Testis (tissue), 3 donors: ENCODE results near the gene DENND1A. TPM values are rescaled to one million over a fixed set of nuclear protein-coding genes. Genes with fewer than 3 reads are reported as not detected.

Experiments
- DNase-seq: peaks from one replicate; pipeline ENCODE4 v3.0.0-alpha.2; 2019
- H3K27ac ChIP-seq, 2 donors: fragments of 200-600 bp; sonication (generic); one replicate each; pipeline ENCODE4 v1.5.1; 2019
- H3K27me3 ChIP-seq: fragments of 200-600 bp; sonication (generic); one replicate; pipeline ENCODE4 v1.5.1; 2019
- H3K36me3 ChIP-seq: fragments of 200-600 bp; sonication (generic); one replicate; pipeline ENCODE4 v1.5.1; 2017; ENCODE audit warnings: low read depth; ENCODE audit errors: missing control alignments
- H3K4me1 ChIP-seq: fragments of 200-600 bp; sonication (generic); one replicate; pipeline ENCODE4 v1.5.1; 2019
- H3K4me3 ChIP-seq, 2 donors: fragments of 200-600 bp; sonication (generic); one replicate each; pipeline ENCODE4 v1.5.1; 2017 to 2019
- H3K9me3 ChIP-seq: fragments of 200-600 bp; sonication (generic); one replicate; pipeline ENCODE4 v1.5.1; 2017
- CTCF ChIP-seq, 3 experiments: fragments of 450-650 bp in 2 of 3; fragments of 200-600 bp in 1 of 3; sonication (generic) in 1 of 3; IDR thresholded peaks; one replicate each; pipeline ENCODE4 v1.5.1; 2016 to 2019; ENCODE audit warnings: antibody characterized with exemption in 3 of 3, mild to moderate bottlenecking in 2 of 3, moderate library complexity in 1 of 3
- POLR2A ChIP-seq: fragments of 450-650 bp; IDR thresholded peaks from one replicate; pipeline ENCODE4 v1.6.1; 2017; ENCODE audit warnings: antibody characterized with exemption, mild to moderate bottlenecking, moderate library complexity
- WGBS, 2 donors: methylation state at CpG; one replicate each; pipeline ENCODE4 v1.1.5; 2018; 5-methylcytosine and 5-hydroxymethylcytosine counted together
- intact Hi-C: fragments of 100-400 bp; cut with DNase I; formaldehyde crosslinking; loops from one replicate; pipeline ENCODE4 v1.15.1; 2023; ENCODE audit warnings: low total_unique reads
- polyA plus RNA-seq: library from polyadenylated mRNA; stranded (reverse); fragments of 350-450 nt; fragmentation: Illumina TruSeq; extraction: RNeasy Lipid Tissue Mini Kit (QIAGEN cat#74804); gene quantifications from one replicate; pipeline ENCODE4 v1.2.3, GENCODE V29; 2014; ENCODE audit warnings: low read depth, low replicate concordance; ENCODE audit not compliant: insufficient read depth
- total RNA-seq, 2 donors: library from RNA; depleted of rRNA; stranded (reverse); fragments of >200 nt; gene quantifications; one replicate each; pipeline ENCODE4 v1.2.3, GENCODE V29; 2016

Gene DENND1A
- total and polyA plus RNA-seq, 3 donors from 2014 or later = 20.3 to 47.4 (median 44.9) TPM

- H3K9me3 ChIP-seq = no peaks in the 10 kb centered on the region
- H3K4me3 ChIP-seq = no peak overlapping the region
- WGBS, 2 donors = 68 to 70% methylated on average over 4 of the region's 4 CpGs
- TF ChIP-seq POLR2A = no peak
- TF ChIP-seq CTCF (IDR thresholded peaks at IDR 0.05) = no peak
- no peaks in the 10 kb centered on the region for H3K36me3 ChIP-seq
- H3K27ac ChIP-seq = no peak overlapping the region
- intact Hi-C loops = no loop called here
- H3K27me3 ChIP-seq = no peaks in the 10 kb centered on the region
- peaks cover 10% of the 10 kb centered on the region for H3K4me1 ChIP-seq
- no peak for DNase-seq
These were observed 592.0 kb downstream of the DENND1A start for GRCh38 chr9:123337971-123338370.

- no peak overlapping the region for H3K4me3 ChIP-seq
- no peaks in the 10 kb centered on the region for H3K36me3 ChIP-seq
- no peak overlapping the region for H3K27ac ChIP-seq
- TF ChIP-seq CTCF (IDR thresholded peaks at IDR 0.05) (no peak), POLR2A (no peak)
- H3K27me3 ChIP-seq = no peaks in the 10 kb centered on the region
- H3K4me1 ChIP-seq = peaks cover 10% of the 10 kb centered on the region
- H3K9me3 ChIP-seq = no peaks in the 10 kb centered on the region
- no peak for DNase-seq
- intact Hi-C loops = no loop called here
These were observed 593.0 kb downstream of the DENND1A start for GRCh38 chr9:123336959-123337358.

- Histone ChIP-seq H3K9me3 (no peaks in the 10 kb centered on the region), H3K4me1 (peaks cover 10% of the 10 kb centered on the region), H3K27ac (no peak overlapping the region), H3K36me3 (no peaks in the 10 kb centered on the region), H3K27me3 (no peaks in the 10 kb centered on the region), H3K4me3 (no peak overlapping the region)
- TF ChIP-seq CTCF (IDR thresholded peaks at IDR 0.05) = no peak
- no peak for TF ChIP-seq POLR2A
- intact Hi-C loops = no loop called here
- 77 to 82% methylated on average over 3 of the region's 3 CpGs for WGBS, 2 donors
- DNase-seq = no peak
These were observed 593.5 kb downstream of the DENND1A start for GRCh38 chr9:123336449-123336848.

GRCh38 chr9:123335986-123336329, 594.0 kb downstream of the DENND1A start:
- H3K4me3 ChIP-seq = no peak overlapping the region
- peaks cover 10% of the 10 kb centered on the region for H3K4me1 ChIP-seq
- 71 to 81% methylated on average over 6 of the region's 6 CpGs for WGBS, 2 donors
- TF ChIP-seq POLR2A (no peak), CTCF (IDR thresholded peaks at IDR 0.05) (no peak)
- H3K9me3 ChIP-seq = no peaks in the 10 kb centered on the region
- H3K27me3 ChIP-seq = no peaks in the 10 kb centered on the region
- intact Hi-C loops = no loop called here
- H3K36me3 ChIP-seq = no peaks in the 10 kb centered on the region
- no peak overlapping the region for H3K27ac ChIP-seq
- DNase-seq = no peak

GRCh38 chr9:123335193-123335985, 594.5 kb downstream of the DENND1A start:
- H3K4me1 ChIP-seq = peaks cover 9% of the 10 kb centered on the region
- H3K27ac ChIP-seq = no peak overlapping the region
- H3K27me3 ChIP-seq = no peaks in the 10 kb centered on the region
- 43 to 65% methylated on average over 9 of the region's 9 CpGs for WGBS, 2 donors
- no peaks in the 10 kb centered on the region for H3K36me3 ChIP-seq
- H3K4me3 ChIP-seq = no peak overlapping the region
- TF ChIP-seq POLR2A = no peak
- no peak for TF ChIP-seq CTCF (IDR thresholded peaks at IDR 0.05)
- DNase-seq = peak; percentile 40
- no peaks in the 10 kb centered on the region for H3K9me3 ChIP-seq
- intact Hi-C loops = no loop called here
